ENCODE measurements around the gene TMEM82.

TMEM82 gene

DNA sequence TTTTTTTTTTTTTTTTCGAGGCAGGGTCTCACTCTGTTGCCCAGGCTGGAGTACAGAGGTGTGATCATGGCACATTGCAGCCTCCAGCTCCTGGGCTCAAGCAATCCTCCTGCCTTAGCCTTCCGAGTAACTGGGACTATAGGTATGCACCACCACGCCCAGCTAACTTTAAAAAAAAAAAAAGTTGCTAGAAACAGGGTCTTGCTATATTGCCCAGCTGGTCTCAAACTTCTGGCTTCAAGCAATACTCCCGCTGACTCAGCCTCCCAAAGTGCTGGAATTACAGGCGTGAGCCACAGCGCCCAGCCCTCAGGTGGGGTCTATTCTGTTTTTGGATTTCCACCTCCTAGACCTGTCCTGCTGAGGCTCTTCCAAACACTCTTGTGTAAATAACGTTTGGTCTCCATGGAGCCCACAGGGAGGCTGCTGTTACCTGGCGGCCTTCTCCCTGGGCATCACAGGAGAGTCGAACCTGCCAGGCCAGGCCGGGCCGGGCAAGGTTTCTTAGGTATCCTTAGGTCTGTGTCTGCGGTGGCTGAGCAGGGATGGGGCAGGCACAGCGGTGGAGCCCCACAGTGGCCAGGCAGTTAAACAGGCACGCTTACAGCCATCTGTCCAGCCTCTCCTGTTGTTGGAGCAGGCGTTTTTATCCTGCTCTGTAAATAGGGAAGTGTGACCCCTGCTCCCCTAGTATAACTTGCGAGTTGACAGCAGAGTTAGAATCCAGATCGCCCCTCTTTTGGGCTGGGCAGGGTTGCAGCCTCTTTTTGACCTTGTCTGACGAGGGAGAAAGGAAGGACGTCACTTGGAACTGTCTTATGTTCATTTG, 39.4 kb upstream of the TMEM82 start:
- peak; percentile 20 for DNase-seq (ENCODE audit: low spot score)
- H3K27ac ChIP-seq = peak overlapping the region; percentile 85
- ChIA-PET CTCF (interaction anchor here (0.6 kb wide), 1 partner anchor 63 kb away, joined by 6 read pairs; no protein-coding TSS in a partner anchor), POLR2A (ENCODE audit: low non-redundant PET) (no interaction called here)
- TF ChIP-seq, protein P1, sequence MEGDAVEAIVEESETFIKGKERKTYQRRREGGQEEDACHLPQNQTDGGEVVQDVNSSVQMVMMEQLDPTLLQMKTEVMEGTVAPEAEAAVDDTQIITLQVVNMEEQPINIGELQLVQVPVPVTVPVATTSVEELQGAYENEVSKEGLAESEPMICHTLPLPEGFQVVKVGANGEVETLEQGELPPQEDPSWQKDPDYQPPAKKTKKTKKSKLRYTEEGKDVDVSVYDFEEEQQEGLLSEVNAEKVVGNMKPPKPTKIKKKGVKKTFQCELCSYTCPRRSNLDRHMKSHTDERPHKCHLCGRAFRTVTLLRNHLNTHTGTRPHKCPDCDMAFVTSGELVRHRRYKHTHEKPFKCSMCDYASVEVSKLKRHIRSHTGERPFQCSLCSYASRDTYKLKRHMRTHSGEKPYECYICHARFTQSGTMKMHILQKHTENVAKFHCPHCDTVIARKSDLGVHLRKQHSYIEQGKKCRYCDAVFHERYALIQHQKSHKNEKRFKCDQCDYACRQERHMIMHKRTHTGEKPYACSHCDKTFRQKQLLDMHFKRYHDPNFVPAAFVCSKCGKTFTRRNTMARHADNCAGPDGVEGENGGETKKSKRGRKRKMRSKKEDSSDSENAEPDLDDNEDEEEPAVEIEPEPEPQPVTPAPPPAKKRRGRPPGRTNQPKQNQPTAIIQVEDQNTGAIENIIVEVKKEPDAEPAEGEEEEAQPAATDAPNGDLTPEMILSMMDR (conservative IDR thresholded peaks at IDR 0.05; ENCODE audit: low read depth) = no peak

DNA sequence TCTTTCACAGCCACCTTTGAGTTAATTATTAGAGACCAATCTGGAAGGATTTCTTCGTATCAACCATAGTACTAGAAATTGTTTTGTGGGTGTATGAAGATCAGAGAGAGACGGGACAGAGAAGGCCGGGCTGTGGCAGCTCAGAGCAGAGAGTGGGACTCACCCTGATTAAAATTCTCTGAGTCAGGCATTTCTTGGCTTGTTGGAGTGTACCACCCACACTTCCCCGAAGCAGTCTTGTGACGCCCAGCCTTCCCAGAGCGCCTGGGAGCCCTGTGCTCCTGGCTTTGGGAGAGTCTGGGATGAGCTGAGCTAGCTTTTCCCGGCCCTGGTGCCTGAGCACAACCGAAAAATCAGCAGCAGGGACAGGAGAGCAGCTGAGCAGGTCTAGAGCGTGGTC, 38.7 kb upstream of the TMEM82 start:
- TF ChIP-seq, protein P1 (conservative IDR thresholded peaks at IDR 0.05; ENCODE audit: low read depth) = no peak
- ChIA-PET CTCF (no interaction called here), POLR2A (ENCODE audit: low non-redundant PET) (no interaction called here)
- DNase-seq (ENCODE audit: low spot score) = peak; percentile 80
- H3K27ac ChIP-seq = peak overlapping the region; percentile 85

GRCh38 chr1:15704526-15705183, 37.6 kb upstream of the TMEM82 start:
- no peak for DNase-seq (ENCODE audit: low spot score)
- ChIA-PET POLR2A (ENCODE audit: low non-redundant PET) (interaction anchor here (0.6 kb wide), 1 partner anchor 575 kb away, joined by 4 read pairs; no protein-coding TSS in a partner anchor), CTCF (no interaction called here)
- TF ChIP-seq, protein P1 (conservative IDR thresholded peaks at IDR 0.05; ENCODE audit: low read depth) = no peak
- H3K27ac ChIP-seq = peak overlapping the region; percentile 85

- CTCF ChIA-PET = no interaction called here
These were observed 37.1 kb upstream of the TMEM82 start for GRCh38 chr1:15705184-15705566.

GRCh38 chr1:15706751-15707150, 35.5 kb upstream of the TMEM82 start:
- ChIA-PET POLR2A (ENCODE audit: low non-redundant PET) (no interaction called here), CTCF (no interaction called here)
- H3K27ac ChIP-seq = no peak overlapping the region
- TF ChIP-seq, protein P1 (conservative IDR thresholded peaks at IDR 0.05; ENCODE audit: low read depth) = no peak
- DNase-seq (ENCODE audit: low spot score) = no peak

More at GRCh38 chr1:15705184-15705566, 37.1 kb upstream of the TMEM82 start:
- peak overlapping the region; percentile 85 for H3K27ac ChIP-seq
- POLR2A ChIA-PET (ENCODE audit: low non-redundant PET) = interaction anchor here (0.6 kb wide), 1 partner anchor 574 kb away, joined by 4 read pairs; no protein-coding TSS in a partner anchor
- DNase-seq (ENCODE audit: low spot score) = no peak
- TF ChIP-seq, protein P1 (conservative IDR thresholded peaks at IDR 0.05; ENCODE audit: low read depth) = no peak

DNA sequence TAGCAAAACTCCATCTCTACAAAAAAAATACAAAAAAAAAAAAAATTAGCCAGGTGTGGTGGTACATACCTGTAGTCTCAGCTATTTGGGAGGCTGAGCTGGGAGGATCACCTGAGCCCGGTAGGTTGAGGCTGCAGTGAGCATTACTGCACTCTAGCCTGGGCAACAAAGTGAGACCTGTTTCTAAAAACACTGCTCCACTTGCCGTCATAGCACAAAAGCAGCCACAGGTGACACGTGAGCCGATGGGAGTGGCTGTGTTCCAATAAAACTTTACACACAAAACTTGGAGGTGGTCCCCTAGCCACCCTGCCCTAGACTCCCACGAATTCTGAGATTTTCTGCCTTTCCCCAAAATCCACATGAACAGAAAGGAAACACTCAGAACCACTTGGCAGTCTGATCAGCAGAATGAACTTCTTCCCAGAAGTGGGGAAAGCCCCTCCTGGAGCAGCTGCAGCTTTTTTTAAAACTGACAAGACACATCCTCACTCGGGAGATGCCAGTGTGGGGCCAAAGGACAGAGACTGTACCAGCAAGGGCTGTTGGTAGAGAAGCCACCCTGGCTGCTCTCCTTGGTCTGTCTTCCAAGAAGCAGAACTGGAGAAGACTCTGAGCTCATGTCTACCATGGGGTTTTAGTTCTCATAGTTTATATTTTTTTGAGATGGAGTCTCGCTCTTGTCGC, 34.9 kb upstream of the TMEM82 start:
- POLR2A ChIA-PET (ENCODE audit: low non-redundant PET) = no interaction called here
- CTCF ChIA-PET = interaction anchor here (0.8 kb wide), 1 partner anchor 34 kb away, joined by 4 read pairs; no protein-coding TSS in a partner anchor
- TF ChIP-seq, protein P1 (conservative IDR thresholded peaks at IDR 0.05; ENCODE audit: low read depth) = no peak
- H3K27ac ChIP-seq = no peak overlapping the region
- DNase-seq (ENCODE audit: low spot score) = no peak

All from RWPE1 (cell line).